Measurements from ENCODE around the gene OR52K1. TPM values are rescaled to one million over a fixed set of nuclear protein-coding genes. Genes with fewer than 3 reads are reported as not detected.
A peak's percentile ranks its signal among the peaks of the same experiment; 100 is the strongest.

The OR52K1 gene
- total RNA-seq, 6 donors from 2014 or later = 0.03 to 0.22 (median 0.03) TPM; not detected in 3

- TF ChIP-seq EP300 (IDR thresholded peaks at IDR 0.05) (no peak), CTCF (IDR thresholded peaks at IDR 0.05) (peak; percentile 32 to 62 (median 44)), POLR2A (IDR thresholded peaks at IDR 0.05) (no peak), POLR2AphosphoS5 (IDR thresholded peaks at IDR 0.05) (no peak)
- no peaks in the 10 kb centered on the region for H3K9me3 ChIP-seq
- H3K4me3 ChIP-seq = no peak overlapping the region
- 26 to 28% methylated on average over 3 of the region's 3 CpGs for WGBS, 2 donors
- DNase-seq (peak in 1 of 2 donors; percentile 40), ATAC-seq (ENCODE audit: low FRiP score in 2 of 2) (peak in 1 of 2 donors; percentile 85)
- no peaks in the 10 kb centered on the region for H3K27me3 ChIP-seq
- H3K36me3 ChIP-seq = no peaks in the 10 kb centered on the region
- H3K4me1 ChIP-seq = no peaks in the 10 kb centered on the region
- H3K27ac ChIP-seq = no peak overlapping the region
Observed at GRCh38 chr11:4539603-4540219, 57.3 kb downstream of the OR52K1 start.

GRCh38 chr11:4541071-4541470, 58.6 kb downstream of the OR52K1 start:
- ATAC-seq (ENCODE audit: low FRiP score in 2 of 2) (no peak), DNase-seq (no peak)
- TF ChIP-seq EP300 (IDR thresholded peaks at IDR 0.05) = no peak
- TF ChIP-seq POLR2A (IDR thresholded peaks at IDR 0.05) = no peak
- H3K27me3 ChIP-seq = no peaks in the 10 kb centered on the region
- H3K36me3 ChIP-seq = no peaks in the 10 kb centered on the region
- no peaks in the 10 kb centered on the region for H3K4me1 ChIP-seq
- no peak overlapping the region for H3K4me3 ChIP-seq
- WGBS, 2 donors = 0 to 23% methylated on average over 1 of the region's 1 CpG
- no peak overlapping the region for H3K27ac ChIP-seq
- H3K9me3 ChIP-seq = no peaks in the 10 kb centered on the region

Other genes with a start within 250 kb of the OR52K1 start
- not detected for gene OR52B4, start 114.3 kb upstream of the OR52K1 start, total RNA-seq
- gene TRIM21, start 88.9 kb upstream of the OR52K1 start, total RNA-seq = 10 to 100 TPM; 17.1 to 40.7 (median 21.8) TPM
- not detected for gene OR52K2, start 33.4 kb upstream of the OR52K1 start, total RNA-seq
- gene OR52M1, start 62.5 kb downstream of the OR52K1 start, total RNA-seq = not detected
- not detected for gene OR52I2, start 99.1 kb downstream of the OR52K1 start, total RNA-seq
- not detected for gene OR52I1, start 111.4 kb downstream of the OR52K1 start, total RNA-seq
- gene TRIM68, start 125.6 kb downstream of the OR52K1 start, total RNA-seq = 10 to 100 TPM in 5 of 6 donors, 1 to 10 TPM in 1; 8.7 to 21.6 (median 13.1) TPM
- gene OR51D1, start 154.8 kb downstream of the OR52K1 start, total RNA-seq = not detected
- not detected for gene OR51E1, start 161.3 kb downstream of the OR52K1 start, total RNA-seq
- gene OR51E2, start 215.2 kb downstream of the OR52K1 start, total RNA-seq = not detected
- not detected for gene MMP26, start 222.1 kb downstream of the OR52K1 start, total RNA-seq